Vagina (tissue), 2 donors: Measurements from ENCODE around the gene PRCP.
A peak's percentile ranks its signal among the peaks of the same experiment; 100 is the strongest.

ENCODE experiments used
- CTCF ChIP-seq, 3 experiments: fragments of 450-650 bp in 2 of 3; fragments of 200-600 bp in 1 of 3; sonication (generic) in 1 of 3; IDR thresholded peaks; one replicate each; pipeline ENCODE4 v1.5.1; 2017 to 2019; ENCODE audit warnings: antibody characterized with exemption in 3 of 3, mild to moderate bottlenecking in 2 of 3, moderate library complexity in 2 of 3
- POLR2A ChIP-seq, 2 donors: fragments of 450-650 bp; IDR thresholded peaks; one replicate each; pipeline ENCODE4 v1.6.1; 2017; ENCODE audit warnings: antibody characterized with exemption in 2 of 2, mild to moderate bottlenecking in 2 of 2, moderate library complexity in 2 of 2

GRCh38 chr11:82906236-82906635, 6.0 kb upstream of the PRCP start:
- TF ChIP-seq CTCF (IDR thresholded peaks at IDR 0.05) (peak; percentile 27 to 53 (median 46)), POLR2A (IDR thresholded peaks at IDR 0.05) (no peak)
